Measurements from ENCODE around the gene ACVR1. TPM values are rescaled to one million over a fixed set of nuclear protein-coding genes. Genes with fewer than 3 reads are reported as not detected.

The ACVR1 gene
- total RNA-seq, 1 experiment from 2014 or later = 17.1 TPM

DNA sequence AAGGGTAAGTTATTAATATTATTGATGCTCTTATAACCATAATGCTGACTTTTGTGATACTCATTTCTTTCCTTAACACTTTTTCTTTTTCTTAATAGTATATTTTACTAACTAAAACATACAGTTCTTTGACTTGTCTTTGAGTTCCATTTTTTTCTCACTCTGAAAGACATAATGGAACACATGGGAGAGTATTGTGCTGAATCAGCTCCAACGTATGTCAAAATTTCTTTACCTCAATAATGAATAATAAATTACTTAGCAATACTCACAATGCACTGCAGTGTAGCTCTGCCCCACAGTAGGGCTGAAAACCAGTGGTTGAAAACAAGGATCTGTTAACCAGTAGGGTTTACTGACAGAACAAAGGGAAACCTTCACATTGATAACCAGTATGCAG lies 40.7 kb downstream of the ACVR1 start:
- DNase-seq (ENCODE audit: low spot score) = no peak
- intact Hi-C loops (cut with micrococcal nuclease; ENCODE audit: unreplicated experiment) = no loop called here
- no peak overlapping the region for H3K27ac ChIP-seq (ENCODE audit: low read depth, low read length, poor library complexity, severe bottlenecking)

DNA sequence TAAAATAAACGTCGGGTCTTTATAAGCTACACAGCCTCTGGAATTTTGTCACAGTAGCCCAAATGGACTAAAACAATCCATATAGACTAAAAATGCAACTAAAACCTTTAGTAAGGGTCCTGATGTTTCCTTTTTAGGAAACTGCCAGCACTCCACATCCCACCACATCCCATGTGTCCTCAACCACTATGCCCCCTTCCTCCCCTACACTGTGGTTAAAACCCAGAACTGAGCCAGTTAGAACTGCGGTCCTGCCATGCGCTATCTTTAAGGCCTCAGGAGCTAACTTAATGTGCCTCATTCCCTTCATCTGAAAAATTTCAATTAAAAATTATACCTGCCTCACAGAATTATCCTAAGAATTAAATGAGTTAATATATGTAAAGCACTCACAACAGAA lies 41.1 kb downstream of the ACVR1 start:
- ChIA-PET POLR2A (ENCODE audit: low non-redundant PET) (no interaction called here), CTCF (no interaction called here)
- Histone ChIP-seq H3K9me3 (ENCODE audit: low read depth, low read length, poor library complexity, severe bottlenecking) (no peaks in the 10 kb centered on the region), H3K27me3 (replicated peaks; ENCODE audit: insufficient read depth, low read depth, low read length, poor library complexity) (no peaks in the 10 kb centered on the region), H3K4me3 (ENCODE audit: low read depth, low read length, poor library complexity, severe bottlenecking) (no peak overlapping the region), H3K36me3 (ENCODE audit: insufficient read depth, low read length, poor library complexity, severe bottlenecking) (no peaks in the 10 kb centered on the region), H3K27ac (ENCODE audit: low read depth, low read length, poor library complexity, severe bottlenecking) (no peak overlapping the region), H3K4me1 (ENCODE audit: insufficient read depth, low read length, poor library complexity, severe bottlenecking) (peaks cover 44% of the 10 kb centered on the region)
- no TSS peak for BruUV-seq (replicated peaks)
- no peak for DNase-seq (ENCODE audit: low spot score)
- no peak for TF ChIP-seq EZH2 (IDR thresholded peaks at IDR 0.05; ENCODE audit: borderline replicate concordance, low read depth, low read length, poor library complexity, severe bottlenecking)
- intact Hi-C loops (cut with micrococcal nuclease; ENCODE audit: unreplicated experiment) = no loop called here

More for the DNA sequence above, 40.7 kb downstream of the ACVR1 start:
- no peaks in the 10 kb centered on the region for H3K9me3 ChIP-seq (ENCODE audit: low read depth, low read length, poor library complexity, severe bottlenecking)
- POLR2A ChIA-PET (ENCODE audit: low non-redundant PET) = no interaction called here
- CTCF ChIA-PET = no interaction called here
- H3K4me3 ChIP-seq (ENCODE audit: low read depth, low read length, poor library complexity, severe bottlenecking) = no peak overlapping the region
- H3K36me3 ChIP-seq (ENCODE audit: insufficient read depth, low read length, poor library complexity, severe bottlenecking) = no peaks in the 10 kb centered on the region
- BruUV-seq (replicated peaks) = no TSS peak
- H3K4me1 ChIP-seq (ENCODE audit: insufficient read depth, low read length, poor library complexity, severe bottlenecking) = peaks cover 46% of the 10 kb centered on the region
- TF ChIP-seq, protein P1, sequence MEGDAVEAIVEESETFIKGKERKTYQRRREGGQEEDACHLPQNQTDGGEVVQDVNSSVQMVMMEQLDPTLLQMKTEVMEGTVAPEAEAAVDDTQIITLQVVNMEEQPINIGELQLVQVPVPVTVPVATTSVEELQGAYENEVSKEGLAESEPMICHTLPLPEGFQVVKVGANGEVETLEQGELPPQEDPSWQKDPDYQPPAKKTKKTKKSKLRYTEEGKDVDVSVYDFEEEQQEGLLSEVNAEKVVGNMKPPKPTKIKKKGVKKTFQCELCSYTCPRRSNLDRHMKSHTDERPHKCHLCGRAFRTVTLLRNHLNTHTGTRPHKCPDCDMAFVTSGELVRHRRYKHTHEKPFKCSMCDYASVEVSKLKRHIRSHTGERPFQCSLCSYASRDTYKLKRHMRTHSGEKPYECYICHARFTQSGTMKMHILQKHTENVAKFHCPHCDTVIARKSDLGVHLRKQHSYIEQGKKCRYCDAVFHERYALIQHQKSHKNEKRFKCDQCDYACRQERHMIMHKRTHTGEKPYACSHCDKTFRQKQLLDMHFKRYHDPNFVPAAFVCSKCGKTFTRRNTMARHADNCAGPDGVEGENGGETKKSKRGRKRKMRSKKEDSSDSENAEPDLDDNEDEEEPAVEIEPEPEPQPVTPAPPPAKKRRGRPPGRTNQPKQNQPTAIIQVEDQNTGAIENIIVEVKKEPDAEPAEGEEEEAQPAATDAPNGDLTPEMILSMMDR (conservative IDR thresholded peaks at IDR 0.05; ENCODE audit: low read depth, low read length) = no peak
- TF ChIP-seq EZH2 (IDR thresholded peaks at IDR 0.05; ENCODE audit: borderline replicate concordance, low read depth, low read length, poor library complexity, severe bottlenecking) = no peak
- H3K27me3 ChIP-seq (replicated peaks; ENCODE audit: insufficient read depth, low read depth, low read length, poor library complexity) = no peaks in the 10 kb centered on the region

DNA sequence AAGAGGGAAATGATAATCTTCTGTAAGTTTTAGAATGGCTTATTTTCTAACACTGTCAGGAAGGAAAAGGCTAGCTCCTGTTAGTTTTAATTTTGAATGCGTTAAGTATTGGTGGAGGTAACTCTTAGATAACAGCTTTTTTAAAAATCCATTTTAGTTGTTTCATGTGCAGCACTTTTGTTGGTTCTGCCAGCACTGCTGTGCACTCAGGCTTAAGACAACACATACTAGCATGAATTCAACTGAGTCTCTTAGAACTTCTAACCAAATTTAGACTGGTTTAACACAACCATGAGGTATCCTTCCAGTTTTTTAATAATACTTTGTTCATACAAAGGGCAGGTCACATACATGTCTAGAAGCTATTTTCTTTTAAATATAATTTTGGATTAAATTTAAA lies 42.4 kb downstream of the ACVR1 start:
- POLR2A ChIA-PET (ENCODE audit: low non-redundant PET) = no interaction called here
- intact Hi-C loops (cut with micrococcal nuclease; ENCODE audit: unreplicated experiment) = no loop called here
- Histone ChIP-seq H3K4me3 (ENCODE audit: low read depth, low read length, poor library complexity, severe bottlenecking) (no peak overlapping the region), H3K27me3 (replicated peaks; ENCODE audit: insufficient read depth, low read depth, low read length, poor library complexity) (no peaks in the 10 kb centered on the region), H3K36me3 (ENCODE audit: insufficient read depth, low read length, poor library complexity, severe bottlenecking) (no peaks in the 10 kb centered on the region), H3K4me1 (ENCODE audit: insufficient read depth, low read length, poor library complexity, severe bottlenecking) (peaks cover 32% of the 10 kb centered on the region), H3K9me3 (ENCODE audit: low read depth, low read length, poor library complexity, severe bottlenecking) (no peaks in the 10 kb centered on the region), H3K27ac (ENCODE audit: low read depth, low read length, poor library complexity, severe bottlenecking) (no peak overlapping the region)
- DNase-seq (ENCODE audit: low spot score) = no peak
- BruUV-seq (replicated peaks) = no TSS peak
- CTCF ChIA-PET = no interaction called here
- no peak for TF ChIP-seq EZH2 (IDR thresholded peaks at IDR 0.05; ENCODE audit: borderline replicate concordance, low read depth, low read length, poor library complexity, severe bottlenecking)
- TF ChIP-seq, protein P1 (conservative IDR thresholded peaks at IDR 0.05; ENCODE audit: low read depth, low read length) = no peak

DNA sequence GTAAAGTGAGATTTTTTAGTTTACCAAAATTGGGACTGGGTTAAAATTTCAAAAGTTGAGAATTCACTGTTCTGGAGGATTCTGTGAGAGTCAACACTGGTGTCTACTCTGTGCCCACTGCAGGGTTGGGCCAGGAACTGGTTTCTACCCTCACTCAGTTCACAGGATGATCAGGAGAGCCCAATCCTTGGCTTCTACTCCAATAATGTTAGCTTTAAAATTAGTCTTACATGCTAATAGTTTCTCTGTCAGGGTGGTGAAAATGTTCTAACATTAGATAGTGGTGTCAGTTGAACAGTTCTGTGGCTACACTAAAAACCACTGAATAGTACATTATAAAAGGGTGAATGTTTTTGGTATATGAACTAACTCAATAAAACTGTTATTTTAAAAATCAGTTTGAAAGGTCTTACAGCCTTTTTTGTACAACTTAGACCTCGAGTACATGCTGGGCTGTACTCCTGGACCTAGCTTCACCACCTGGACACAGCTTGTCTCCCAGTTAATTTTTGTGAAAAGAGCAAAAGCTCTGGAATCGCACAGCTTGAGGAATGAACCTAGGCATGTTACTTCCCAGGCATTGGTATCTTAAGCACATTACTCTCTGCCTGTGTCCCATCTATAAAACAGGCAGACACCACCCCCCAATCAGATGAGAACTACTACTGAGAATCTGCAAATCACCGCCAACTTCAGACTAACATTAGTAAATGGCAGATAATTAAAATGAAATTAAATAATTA lies 44.4 kb downstream of the ACVR1 start:
- H3K4me1 ChIP-seq (ENCODE audit: insufficient read depth, low read length, poor library complexity, severe bottlenecking) = peaks cover 12% of the 10 kb centered on the region
- CTCF ChIA-PET = no interaction called here
- H3K4me3 ChIP-seq (ENCODE audit: low read depth, low read length, poor library complexity, severe bottlenecking) = no peak overlapping the region
- no peaks in the 10 kb centered on the region for H3K9me3 ChIP-seq (ENCODE audit: low read depth, low read length, poor library complexity, severe bottlenecking)
- POLR2A ChIA-PET (ENCODE audit: low non-redundant PET) = no interaction called here
- TF ChIP-seq EZH2 (IDR thresholded peaks at IDR 0.05; ENCODE audit: borderline replicate concordance, low read depth, low read length, poor library complexity, severe bottlenecking) = no peak
- TF ChIP-seq, protein P1 (conservative IDR thresholded peaks at IDR 0.05; ENCODE audit: low read depth, low read length) = no peak
- no peak overlapping the region for H3K27ac ChIP-seq (ENCODE audit: low read depth, low read length, poor library complexity, severe bottlenecking)
- intact Hi-C loops (cut with micrococcal nuclease; ENCODE audit: unreplicated experiment) = no loop called here
- H3K36me3 ChIP-seq (ENCODE audit: insufficient read depth, low read length, poor library complexity, severe bottlenecking) = no peaks in the 10 kb centered on the region
- no TSS peak for BruUV-seq (replicated peaks)
- no peaks in the 10 kb centered on the region for H3K27me3 ChIP-seq (replicated peaks; ENCODE audit: insufficient read depth, low read depth, low read length, poor library complexity)
- DNase-seq (ENCODE audit: low spot score) = no peak
